Gastroesophageal sphincter (tissue), 4 donors: ENCODE measurements around the gene BCLAF3. TPM values are rescaled to one million over a fixed set of nuclear protein-coding genes. Genes with fewer than 3 reads are reported as not detected.

Experiments
- ATAC-seq: fragments of 150-250 bp; one replicate; pipeline ENCODE4 v1.9.1; 2016; ENCODE audit warnings: mild to moderate bottlenecking, moderate library complexity
- H3K27ac ChIP-seq, 4 donors: fragments of 200-600 bp; sonication (generic) in 3 of 4; 1 replicate in 3 of 4; 2 replicates in 1 of 4; pipeline ENCODE4 v1.5.1; 2016 to 2019
- H3K27me3 ChIP-seq: fragments of 200-600 bp; sonication (generic); one replicate; pipeline ENCODE4 v1.5.1; 2019
- H3K36me3 ChIP-seq, 2 donors: fragments of 200-600 bp; sonication (generic); one replicate each; pipeline ENCODE4 v1.5.1; 2019; ENCODE audit warnings: control low read depth in 1 of 2
- H3K4me1 ChIP-seq, 3 donors: fragments of 200-600 bp; sonication (generic); 1 replicate in 2 of 3; 2 replicates in 1 of 3; pipeline ENCODE4 v1.5.1; 2016 to 2019; ENCODE audit warnings: control low read depth in 2 of 3
- H3K4me3 ChIP-seq, 2 donors: fragments of 200-600 bp; sonication (generic); one replicate each; pipeline ENCODE4 v1.5.1; 2019; ENCODE audit warnings: mild to moderate bottlenecking in 1 of 2, moderate library complexity in 1 of 2
- H3K9me3 ChIP-seq, 3 donors: fragments of 200-600 bp; sonication (generic); one replicate each; pipeline ENCODE4 v1.5.1; 2017 to 2019; ENCODE audit warnings: control low read depth in 2 of 3
- EP300 ChIP-seq: sonication (generic); formaldehyde crosslinking; IDR thresholded peaks from one replicate; pipeline ENCODE4 v1.6.1; 2017; ENCODE audit warnings: antibody characterized with exemption, mild to moderate bottlenecking
- POLR2A ChIP-seq, 2 donors: fragments of 450-650 bp; IDR thresholded peaks; one replicate each; pipeline ENCODE4 v1.6.1; 2017; ENCODE audit warnings: antibody characterized with exemption in 2 of 2, mild to moderate bottlenecking in 2 of 2, moderate library complexity in 1 of 2
- POLR2AphosphoS5 ChIP-seq: sonication (generic); formaldehyde crosslinking; IDR thresholded peaks from one replicate; pipeline ENCODE4 v1.6.1; 2017; ENCODE audit warnings: antibody characterized with exemption
- WGBS, 2 donors: methylation state at CpG; one replicate each; pipeline ENCODE4 v1.1.5; 2018; ENCODE audit warnings: low coverage in 1 of 2; 5-methylcytosine and 5-hydroxymethylcytosine counted together
- total RNA-seq, 4 donors: library from RNA; depleted of rRNA; stranded (reverse); fragments of >200 nt; gene quantifications; one replicate each; pipeline ENCODE4 v1.1.0, GENCODE V29; 2016
- TF ChIP-seq, protein P1 (sequence below), 4 experiments: fragments of 200-600 bp in 2 of 4; fragments of 450-650 bp in 2 of 4; sonication (generic) in 1 of 4; IDR thresholded peaks; one replicate each; pipeline ENCODE4 v1.5.1; 2017 to 2019; ENCODE audit warnings: antibody characterized with exemption in 4 of 4, mild to moderate bottlenecking in 2 of 4, moderate library complexity in 2 of 4

BCLAF3 gene
- total RNA-seq, 4 donors from 2014 or later, result 5.9 to 22.6 (median 9.6) TPM

DNA sequence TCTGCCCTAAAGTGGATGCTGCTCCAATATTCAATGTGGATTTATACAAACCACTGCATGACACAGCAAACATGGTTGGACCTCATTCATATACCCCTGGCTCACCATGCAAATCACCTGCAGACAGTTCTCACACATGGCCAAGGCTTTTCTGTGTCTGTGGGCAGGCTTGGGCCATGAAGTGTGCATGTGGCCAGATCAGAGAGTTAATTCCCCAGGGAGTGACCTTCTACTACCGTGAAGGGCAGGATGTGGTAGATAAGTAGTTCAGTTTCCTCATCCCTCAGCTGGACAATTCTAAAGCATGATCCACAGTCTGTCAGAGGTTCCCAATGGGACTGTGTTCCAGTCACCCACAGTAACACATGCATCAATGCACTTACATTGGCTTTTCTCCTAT, 24.6 kb upstream of the BCLAF3 start:
- H3K4me1 ChIP-seq, result no peaks in the 10 kb centered on the region
- no peak overlapping the region for H3K27ac ChIP-seq
- TF ChIP-seq POLR2AphosphoS5 (no peak), EP300 (no peak), POLR2A (IDR thresholded peaks at IDR 0.05) (no peak)
- TF ChIP-seq, protein P1, sequence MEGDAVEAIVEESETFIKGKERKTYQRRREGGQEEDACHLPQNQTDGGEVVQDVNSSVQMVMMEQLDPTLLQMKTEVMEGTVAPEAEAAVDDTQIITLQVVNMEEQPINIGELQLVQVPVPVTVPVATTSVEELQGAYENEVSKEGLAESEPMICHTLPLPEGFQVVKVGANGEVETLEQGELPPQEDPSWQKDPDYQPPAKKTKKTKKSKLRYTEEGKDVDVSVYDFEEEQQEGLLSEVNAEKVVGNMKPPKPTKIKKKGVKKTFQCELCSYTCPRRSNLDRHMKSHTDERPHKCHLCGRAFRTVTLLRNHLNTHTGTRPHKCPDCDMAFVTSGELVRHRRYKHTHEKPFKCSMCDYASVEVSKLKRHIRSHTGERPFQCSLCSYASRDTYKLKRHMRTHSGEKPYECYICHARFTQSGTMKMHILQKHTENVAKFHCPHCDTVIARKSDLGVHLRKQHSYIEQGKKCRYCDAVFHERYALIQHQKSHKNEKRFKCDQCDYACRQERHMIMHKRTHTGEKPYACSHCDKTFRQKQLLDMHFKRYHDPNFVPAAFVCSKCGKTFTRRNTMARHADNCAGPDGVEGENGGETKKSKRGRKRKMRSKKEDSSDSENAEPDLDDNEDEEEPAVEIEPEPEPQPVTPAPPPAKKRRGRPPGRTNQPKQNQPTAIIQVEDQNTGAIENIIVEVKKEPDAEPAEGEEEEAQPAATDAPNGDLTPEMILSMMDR (IDR thresholded peaks at IDR 0.05), result no peak
- WGBS, 2 donors, result 80% methylated on average over 1 of the region's 1 CpG; no CpG with 5 or more reads in 1 of the 2 donors
- H3K36me3 ChIP-seq, result no peaks in the 10 kb centered on the region
- no peaks in the 10 kb centered on the region for H3K9me3 ChIP-seq
- ATAC-seq, result no peak
- no peak overlapping the region for H3K4me3 ChIP-seq
- no peaks in the 10 kb centered on the region for H3K27me3 ChIP-seq

DNA sequence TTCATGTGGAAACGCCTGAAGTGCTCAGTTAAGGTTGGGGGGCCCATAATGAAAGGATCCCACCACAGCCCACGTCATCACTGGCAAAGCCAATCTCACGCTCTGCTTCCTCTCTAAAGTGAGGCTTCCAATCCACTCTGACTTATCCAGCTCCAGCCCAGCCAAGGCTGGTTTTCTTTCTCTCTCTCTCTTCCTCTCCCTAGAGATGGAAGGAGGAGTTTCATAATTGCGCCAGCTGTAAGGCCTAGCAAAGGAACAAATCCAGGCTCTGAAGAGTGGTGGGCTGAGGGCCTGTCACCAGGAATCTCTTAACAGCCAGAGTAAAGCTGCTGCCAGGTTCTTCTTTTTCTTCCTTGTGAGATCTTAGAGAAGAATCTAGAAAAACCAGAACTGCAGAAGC, 20.7 kb upstream of the BCLAF3 start:
- no peaks in the 10 kb centered on the region for H3K4me1 ChIP-seq
- H3K4me3 ChIP-seq, result no peak overlapping the region
- no peaks in the 10 kb centered on the region for H3K36me3 ChIP-seq
- no peak for ATAC-seq
- no peaks in the 10 kb centered on the region for H3K27me3 ChIP-seq
- no peak overlapping the region for H3K27ac ChIP-seq
- no peaks in the 10 kb centered on the region for H3K9me3 ChIP-seq
- TF ChIP-seq, protein P1 (IDR thresholded peaks at IDR 0.05), result no peak
- 57% methylated on average over 1 of the region's 4 CpGs; no CpG with 5 or more reads in 1 of the 2 donors for WGBS, 2 donors

DNA sequence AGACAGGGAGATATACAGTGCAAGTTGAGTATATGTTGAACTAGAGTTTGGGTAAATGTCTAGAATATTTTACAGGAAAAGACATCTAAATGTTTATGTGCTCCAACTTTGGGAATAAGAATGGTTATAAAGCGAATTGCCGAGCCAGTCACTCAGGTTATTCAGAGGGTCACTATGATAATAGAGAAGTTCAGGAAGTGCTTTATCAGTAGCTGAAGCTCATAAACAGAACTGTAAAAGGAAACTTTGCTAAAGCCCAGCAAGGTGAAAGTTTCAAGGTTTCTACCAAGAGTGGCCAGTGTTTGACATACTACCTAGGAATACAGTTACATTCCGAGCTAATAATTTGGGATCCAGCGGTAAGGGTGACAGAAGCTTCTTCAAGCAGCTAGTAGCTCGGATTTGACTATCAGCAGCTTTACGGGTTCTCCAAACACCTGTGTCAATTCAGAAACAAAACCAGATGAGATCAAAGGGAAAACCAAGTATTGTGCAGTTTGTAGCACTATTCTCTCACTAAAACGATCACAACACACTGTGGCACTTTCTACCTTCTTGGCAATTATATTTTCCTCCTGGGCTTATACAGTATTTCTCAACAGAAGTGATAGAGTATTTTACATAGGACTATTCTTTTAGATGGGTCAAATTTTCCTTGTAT, 17.2 kb upstream of the BCLAF3 start:
- no peaks in the 10 kb centered on the region for H3K9me3 ChIP-seq
- TF ChIP-seq, protein P1 (IDR thresholded peaks at IDR 0.05), result no peak
- TF ChIP-seq POLR2AphosphoS5, result no peak
- TF ChIP-seq POLR2A (IDR thresholded peaks at IDR 0.05), result no peak
- no peak for TF ChIP-seq EP300

DNA sequence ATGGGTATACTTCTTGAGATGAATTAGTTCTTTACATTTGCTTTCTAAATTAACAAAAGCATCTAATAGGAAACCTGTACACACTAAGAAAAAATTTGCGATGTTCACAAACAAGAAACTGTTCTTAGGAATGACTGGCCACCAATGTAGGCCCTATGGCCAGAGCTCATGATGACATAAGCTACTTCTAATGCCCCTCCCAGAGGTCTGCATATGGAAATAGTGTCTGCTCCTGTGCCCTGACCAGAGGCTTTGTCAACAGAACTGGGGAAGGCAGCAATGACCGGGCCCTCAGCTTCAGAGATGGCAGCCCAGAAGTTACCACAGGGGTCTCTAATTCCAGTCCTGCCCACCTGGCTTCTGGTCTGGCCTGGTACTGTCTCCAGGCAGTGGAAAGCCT, 15.0 kb upstream of the BCLAF3 start:
- H3K4me1 ChIP-seq, result no peaks in the 10 kb centered on the region
- ATAC-seq, result no peak
- 53% methylated on average over 2 of the region's 2 CpGs; no CpG with 5 or more reads in 1 of the 2 donors for WGBS, 2 donors
- no peak overlapping the region for H3K27ac ChIP-seq
- no peak overlapping the region for H3K4me3 ChIP-seq
- no peaks in the 10 kb centered on the region for H3K27me3 ChIP-seq
- no peaks in the 10 kb centered on the region for H3K36me3 ChIP-seq
- no peaks in the 10 kb centered on the region for H3K9me3 ChIP-seq
- TF ChIP-seq POLR2AphosphoS5, result no peak

More for the DNA sequence above, 17.2 kb upstream of the BCLAF3 start:
- 60 to 69% methylated on average over 4 to 6 of the region's 7 CpGs for whole genome bisulfite sequencing, 2 donors
- ATAC-seq, result no peak
- Histone ChIP-seq H3K4me3 (no peak overlapping the region), H3K27ac (no peak overlapping the region), H3K4me1 (no peaks in the 10 kb centered on the region), H3K36me3 (no peaks in the 10 kb centered on the region), H3K27me3 (no peaks in the 10 kb centered on the region)

DNA sequence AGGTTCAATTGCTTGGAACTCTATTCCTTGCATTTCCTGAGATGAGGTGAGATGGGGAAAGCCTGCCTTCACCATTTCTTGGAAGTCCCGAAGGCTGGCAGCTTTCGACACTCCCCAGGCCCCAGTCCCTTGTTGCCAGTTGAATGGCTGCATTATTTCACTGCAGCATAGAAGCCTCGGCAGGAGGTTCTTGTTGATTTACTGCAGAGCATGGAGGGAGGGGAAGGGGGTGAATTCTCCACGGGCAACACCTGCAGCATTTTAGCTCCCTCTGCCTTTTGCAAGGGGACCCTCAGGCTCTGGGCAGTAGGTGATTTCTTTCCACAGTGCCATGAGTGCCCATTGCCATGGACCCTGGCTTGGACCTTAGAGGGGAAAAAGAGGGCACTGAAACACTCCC, 10.7 kb upstream of the BCLAF3 start:
- Histone ChIP-seq H3K27ac (no peak overlapping the region), H3K4me1 (no peaks in the 10 kb centered on the region), H3K4me3 (no peak overlapping the region), H3K27me3 (no peaks in the 10 kb centered on the region), H3K36me3 (no peaks in the 10 kb centered on the region), H3K9me3 (no peaks in the 10 kb centered on the region)
- TF ChIP-seq EP300 (no peak), POLR2AphosphoS5 (no peak), POLR2A (IDR thresholded peaks at IDR 0.05) (no peak)
- TF ChIP-seq, protein P1 (IDR thresholded peaks at IDR 0.05), result no peak
- WGBS, 2 donors, result no CpG with 5 or more reads among the region's 4 CpGs
- ATAC-seq, result no peak
